Spleen (tissue), 11 donors: Measurements from ENCODE around the gene C6orf136. TPM values are rescaled to one million over a fixed set of nuclear protein-coding genes. Genes with fewer than 3 reads are reported as not detected.
"Not testable (repeated sequence)": the region's sequence is repeated elsewhere in the genome, so short reads cannot be mapped to it uniquely, and the experiment has no call there.

Source experiments
- DNase-seq: peaks from one replicate; pipeline ENCODE4 v3.0.0-alpha.2; 2020
- H3K27ac ChIP-seq, 8 donors: fragments of 200-600 bp; sonication (generic) in 7 of 8; 1 replicate in 4 of 8; 2 replicates in 4 of 8; pipeline versions ENCODE4 v1.5.0 to v1.8.0; 2016 to 2021; ENCODE audit warnings: inconsistent platforms in 4 of 8, mild to moderate bottlenecking in 4 of 8, moderate library complexity in 1 of 8
- H3K27me3 ChIP-seq, 7 donors: fragments of 200-600 bp; sonication (generic) in 6 of 7; replicated peaks in 1 of 7; 1 replicate in 4 of 7; 2 replicates in 3 of 7; pipeline versions ENCODE4 v1.5.0 to v1.8.0; 2016 to 2021; ENCODE audit warnings: inconsistent platforms in 3 of 7, mild to moderate bottlenecking in 1 of 7
- H3K36me3 ChIP-seq, 6 donors: fragments of 200-600 bp; sonication (generic) in 5 of 6; 1 replicate in 4 of 6; 2 replicates in 2 of 6; pipeline versions ENCODE4 v1.5.0 to v1.8.0; 2016 to 2021; ENCODE audit warnings: inconsistent platforms in 2 of 6
- H3K4me1 ChIP-seq, 6 donors: fragments of 200-600 bp; sonication (generic) in 5 of 6; 1 replicate in 3 of 6; 2 replicates in 3 of 6; pipeline versions ENCODE4 v1.5.0 to v1.8.0; 2016 to 2021; ENCODE audit warnings: inconsistent platforms in 3 of 6
- H3K4me3 ChIP-seq, 8 donors: fragments of 200-600 bp; sonication (generic) in 7 of 8; 1 replicate in 4 of 8; 2 replicates in 4 of 8; pipeline versions ENCODE4 v1.5.0 to v1.8.0; 2016 to 2021; ENCODE audit warnings: inconsistent platforms in 4 of 8, mild to moderate bottlenecking in 4 of 8, moderate library complexity in 2 of 8
- H3K9me3 ChIP-seq, 8 donors: fragments of 200-600 bp; sonication (generic) in 7 of 8; 1 replicate in 4 of 8; 2 replicates in 4 of 8; pipeline versions ENCODE4 v1.5.0 to v1.8.0; 2016 to 2021; ENCODE audit warnings: inconsistent platforms in 4 of 8
- CTCF ChIP-seq, 11 experiments: fragments of 200-600 bp in 7 of 11; fragments of 450-650 bp in 4 of 11; sonication (generic) in 4 of 11; IDR thresholded peaks in 8 of 11; conservative IDR thresholded peaks in 3 of 11; 1 replicate in 7 of 11; 2 replicates in 4 of 11; pipeline versions ENCODE4 v1.4.0 to v1.8.0; 2016 to 2021; ENCODE audit warnings: antibody characterized with exemption in 11 of 11, inconsistent platforms in 4 of 11, mild to moderate bottlenecking in 1 of 11
- POLR2A ChIP-seq, 3 donors: fragments of 450-650 bp; IDR thresholded peaks; one replicate each; pipeline ENCODE4 v1.5.1; 2017; ENCODE audit warnings: antibody characterized with exemption in 3 of 3, mild to moderate bottlenecking in 1 of 3
- POLR2AphosphoS5 ChIP-seq, 3 donors: sonication (generic); formaldehyde crosslinking; IDR thresholded peaks; one replicate each; pipeline ENCODE4 v1.5.1; 2017; ENCODE audit warnings: antibody characterized with exemption in 3 of 3
- WGBS, 5 donors: extraction: QIAGEN DNeasy Blood & Tissue Kit in 3 of 5; methylation state at CpG; one replicate each; pipeline versions ENCODE4 v1.1.5 to v1.1.7; 2013 to 2018; 5-methylcytosine and 5-hydroxymethylcytosine counted together
- intact Hi-C: fragments of 100-400 bp; cut with DNase I; formaldehyde crosslinking; loops from one replicate; pipeline ENCODE4 v1.15.0; 2023; ENCODE audit warnings: low total_unique reads
- polyA plus RNA-seq, 3 donors: library from polyadenylated mRNA; stranded (reverse); fragments of 200-250 nt; gene quantifications; one replicate each; pipeline ENCODE4 v1.2.1, GENCODE V29; 2013
- total RNA-seq, 7 donors: library from RNA; depleted of rRNA in 3 of 7; stranded (reverse); fragments of >200 nt in 3 of 7; fragmentation: NEBNext Ultra II Directional in 4 of 7; extraction: Animal tissue kit (Norgen Biotek cat#: 25700) in 4 of 7; gene quantifications; one replicate each; pipeline versions ENCODE4 v1.1.0 to v1.2.1, GENCODE V29; 2016 to 2021
- donor health status: healthy with polysubstance abuse.
- donor health status: DM: no; HTN: no; CAD: no; lungs with moderate emphysema.
- donor health status: DM: no; HTN: no; CAD: no.
- donor health status: Bipolar disorder and iron deficiency.
- donor health status: healthy.
- donor health status: DM: no; HTN: no; CAD: no.
- donor health status: DM: yes; HTN: yes; CAD: no.

The C6orf136 gene
- total and polyA plus RNA-seq, 10 donors: 12.1 to 28.0 (median 18.3) TPM

DNA sequence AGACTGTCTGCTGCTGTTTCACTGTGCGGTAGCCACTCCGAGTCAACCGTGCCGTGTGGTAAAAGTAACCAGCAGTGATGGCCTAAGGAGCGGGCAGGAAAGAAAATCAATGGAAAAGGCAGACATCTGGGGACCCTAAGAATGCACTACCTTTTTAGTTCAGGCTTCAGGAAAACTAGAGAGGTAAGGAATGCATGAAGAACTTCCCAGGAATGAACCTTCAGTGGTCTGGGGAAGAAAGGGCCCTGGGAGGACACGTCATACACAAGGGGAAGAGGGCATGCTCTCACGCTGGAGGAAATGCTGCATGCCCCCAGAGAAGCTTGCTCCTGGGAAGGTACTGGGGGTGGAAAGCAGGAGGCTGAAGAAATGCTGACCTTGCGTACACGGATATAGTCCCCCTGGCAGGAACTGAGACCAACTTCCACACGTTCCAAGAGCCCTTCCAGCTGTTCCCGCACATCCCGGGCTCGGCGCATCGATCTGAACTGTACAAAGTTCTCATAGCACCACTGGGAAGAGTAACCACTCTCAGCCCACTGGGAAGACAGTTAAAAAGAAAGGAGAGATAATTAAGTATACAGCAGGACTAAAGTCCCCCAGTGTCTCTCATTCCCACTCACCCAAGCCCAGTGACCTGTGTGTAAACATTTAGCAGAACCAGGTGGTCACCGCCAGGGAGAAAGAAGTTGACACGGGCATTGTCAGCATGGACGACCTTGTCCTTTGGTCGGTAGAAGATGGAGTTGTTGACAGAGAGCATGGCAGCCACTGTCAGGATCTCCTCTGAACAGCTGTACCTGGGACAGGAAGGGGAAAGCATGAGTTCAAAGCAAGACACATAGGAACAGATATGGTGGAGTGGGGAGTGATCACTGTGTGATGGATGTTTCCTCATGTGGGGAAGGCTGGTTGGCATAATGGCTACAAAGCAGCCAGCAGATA lies 8.1 kb downstream of the C6orf136 start:
- Histone ChIP-seq H3K27ac (no peak overlapping the region), H3K27me3 (no peaks in the 10 kb centered on the region), H3K9me3 (no peaks in the 10 kb centered on the region), H3K36me3 (peaks cover 9 to 100% (median 88%) of the 10 kb centered on the region in 6 donors), H3K4me3 (no peak overlapping the region), H3K4me1 (peaks cover 0 to 13% (median 0%) of the 10 kb centered on the region in 6 donors)
- no peak for TF ChIP-seq CTCF (IDR thresholded peaks at IDR 0.05 in 8 of 11, conservative IDR thresholded peaks at IDR 0.05 in 3 of 11)
- TF ChIP-seq POLR2A (IDR thresholded peaks at IDR 0.05): no peak
- TF ChIP-seq POLR2AphosphoS5 (IDR thresholded peaks at IDR 0.05): no peak
- no peak for DNase-seq
- intact Hi-C loops: no loop called here
- 90 to 95% (median 92%) methylated on average over 19 of the region's 19 CpGs for WGBS, 5 donors

DNA sequence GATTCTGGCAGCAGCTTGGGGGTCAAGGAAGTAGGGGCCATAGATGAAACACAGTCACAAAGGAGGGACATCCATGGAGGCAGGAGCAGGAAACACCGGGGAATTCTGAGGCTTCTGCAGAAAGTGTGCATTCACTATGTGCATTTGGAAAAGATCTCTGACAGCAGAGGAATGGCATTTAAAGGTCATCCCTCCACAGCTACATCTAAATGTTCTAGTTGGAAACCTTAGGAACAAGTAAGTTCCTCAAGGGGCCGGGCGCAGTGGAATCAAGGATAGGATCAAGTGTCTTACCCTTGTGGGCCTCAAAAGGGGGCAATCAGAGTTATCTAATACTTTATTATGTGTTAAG lies 8.8 kb downstream of the C6orf136 start:
- TF ChIP-seq POLR2A (IDR thresholded peaks at IDR 0.05) (no peak), POLR2AphosphoS5 (IDR thresholded peaks at IDR 0.05) (no peak), CTCF (IDR thresholded peaks at IDR 0.05 in 8 of 11, conservative IDR thresholded peaks at IDR 0.05 in 3 of 11) (no peak)
- intact Hi-C loops: no loop called here

DNA sequence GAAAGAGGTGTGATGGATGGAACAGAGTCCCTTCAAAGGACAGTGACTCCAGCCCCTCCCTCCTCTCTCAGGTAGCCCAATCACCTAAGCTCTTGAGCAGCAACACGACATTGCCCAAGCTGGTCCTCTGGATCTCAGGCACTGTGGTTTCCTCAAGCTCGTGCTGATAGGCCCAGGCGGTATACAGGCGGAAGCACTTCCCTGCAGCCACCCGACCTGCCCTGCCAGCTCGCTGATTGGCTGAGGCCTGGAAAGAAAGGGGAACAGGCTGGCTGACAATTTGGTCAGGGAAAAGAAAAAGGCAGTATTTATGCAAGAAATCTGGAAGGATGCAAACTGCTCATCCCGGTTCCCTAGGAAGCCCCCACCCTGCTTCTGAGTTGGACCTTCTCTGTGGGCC lies 9.6 kb downstream of the C6orf136 start:
- DNase-seq: no peak
- TF ChIP-seq POLR2A (IDR thresholded peaks at IDR 0.05) (no peak), POLR2AphosphoS5 (IDR thresholded peaks at IDR 0.05) (peak in 1 of 3 donors; percentile 11), CTCF (IDR thresholded peaks at IDR 0.05 in 8 of 11, conservative IDR thresholded peaks at IDR 0.05 in 3 of 11) (no peak)
- H3K4me1 ChIP-seq: peaks cover 0 to 13% (median 0%) of the 10 kb centered on the region in 6 donors
- intact Hi-C loops: no loop called here
- no peaks in the 10 kb centered on the region for H3K9me3 ChIP-seq
- H3K27ac ChIP-seq: peak overlapping the region in 1 of 8 donors; percentile 5
- no peak overlapping the region for H3K4me3 ChIP-seq
- 50 to 84% (median 60%) methylated on average over 7 of the region's 7 CpGs for WGBS, 5 donors
- no peaks in the 10 kb centered on the region for H3K27me3 ChIP-seq
- peaks cover 9 to 100% (median 93%) of the 10 kb centered on the region in 6 donors for H3K36me3 ChIP-seq

More for the DNA sequence above, 8.8 kb downstream of the C6orf136 start:
- H3K9me3 ChIP-seq: no peaks in the 10 kb centered on the region
- peaks cover 9 to 100% (median 93%) of the 10 kb centered on the region in 6 donors for H3K36me3 ChIP-seq
- H3K27me3 ChIP-seq: no peaks in the 10 kb centered on the region
- no peak overlapping the region for H3K4me3 ChIP-seq
- no peak overlapping the region for H3K27ac ChIP-seq
- peaks cover 0 to 13% (median 0%) of the 10 kb centered on the region in 6 donors for H3K4me1 ChIP-seq
- no peak for DNase-seq
- WGBS, 5 donors: 88 to 98% (median 94%) methylated on average over 3 of the region's 3 CpGs

- H3K4me3 ChIP-seq: no peak overlapping the region
- intact Hi-C loops: no loop called here
- TF ChIP-seq POLR2A (IDR thresholded peaks at IDR 0.05): no peak
These were observed 10.5 kb downstream of the C6orf136 start for GRCh38 chr6:30657454-30657853.

GRCh38 chr6:30657922-30658321 lies 11.0 kb downstream of the C6orf136 start:
- H3K9me3 ChIP-seq, H3K27ac ChIP-seq, intact Hi-C loops, DNase-seq, H3K4me3 ChIP-seq, H3K27me3 ChIP-seq: not testable (repeated sequence)
- peaks cover 0 to 13% (median 0%) of the 10 kb centered on the region in 6 donors for H3K4me1 ChIP-seq
- 92 to 99% (median 95%) methylated on average over 5 of the region's 5 CpGs for WGBS, 5 donors
- H3K36me3 ChIP-seq: peaks cover 9 to 100% (median 96%) of the 10 kb centered on the region in 6 donors

More at GRCh38 chr6:30657454-30657853, 10.5 kb downstream of the C6orf136 start:
- Histone ChIP-seq H3K36me3 (peaks cover 9 to 100% (median 96%) of the 10 kb centered on the region in 6 donors), H3K27ac (no peak overlapping the region), H3K27me3 (no peaks in the 10 kb centered on the region), H3K9me3 (no peaks in the 10 kb centered on the region), H3K4me1 (peaks cover 0 to 13% (median 0%) of the 10 kb centered on the region in 6 donors)
- no peak for DNase-seq
